Endothelial cell of hepatic sinusoid (primary cell): Measurements from ENCODE around the gene PDAP1.
"Not testable (repeated sequence)": the region's sequence is repeated elsewhere in the genome, so short reads cannot be mapped to it uniquely, and the experiment has no call there.

ENCODE experiments used
- in situ Hi-C: cut with HindIII; loops from 2 replicates; pipeline ENCODE4 v1.10.0; 2017; ENCODE audit warnings: low sequenced_read_pairs

Gene PDAP1

DNA sequence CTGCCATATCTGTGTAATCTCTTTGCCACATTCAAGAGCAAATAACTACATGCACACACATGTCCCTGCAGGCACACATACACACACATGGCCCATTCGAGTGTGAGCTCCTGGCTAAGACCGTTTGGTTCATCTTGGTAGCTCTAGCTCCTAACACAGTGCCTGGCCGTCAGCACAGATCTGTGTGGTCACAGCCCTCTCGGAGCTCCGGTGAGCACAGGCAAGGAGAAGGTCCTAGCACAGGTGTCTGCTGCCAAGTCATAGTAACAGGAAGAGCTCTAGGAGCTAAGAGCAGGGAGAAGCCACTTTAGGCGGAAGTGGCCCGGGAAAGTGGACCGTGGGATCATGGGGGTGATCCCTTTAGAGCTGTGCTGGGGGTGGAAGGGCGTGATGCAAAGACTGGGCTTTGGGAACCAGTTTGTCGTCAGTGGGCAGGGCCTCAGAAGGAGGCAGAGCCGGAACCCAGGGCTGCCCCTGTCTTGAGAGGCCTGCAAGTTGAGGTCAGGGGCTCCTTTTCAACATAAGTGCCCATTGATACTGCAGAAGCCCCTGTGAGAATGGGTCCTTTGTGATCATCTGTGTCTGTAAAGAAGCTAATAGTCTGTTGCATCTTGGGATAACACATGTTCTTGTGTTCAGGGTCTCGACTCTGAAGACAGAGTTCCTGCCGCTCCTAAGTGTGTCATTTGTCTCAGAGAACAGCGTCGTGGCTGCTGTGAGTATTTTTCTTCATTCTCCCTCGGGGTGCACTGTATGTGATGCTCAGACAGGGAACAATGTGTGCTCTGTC, 50.5 kb downstream of the PDAP1 start:
- in situ Hi-C loops: no loop called here

- in situ Hi-C loops: no loop called here
Measured at GRCh38 chr7:99355098-99355497, 53.3 kb downstream of the PDAP1 start.

DNA sequence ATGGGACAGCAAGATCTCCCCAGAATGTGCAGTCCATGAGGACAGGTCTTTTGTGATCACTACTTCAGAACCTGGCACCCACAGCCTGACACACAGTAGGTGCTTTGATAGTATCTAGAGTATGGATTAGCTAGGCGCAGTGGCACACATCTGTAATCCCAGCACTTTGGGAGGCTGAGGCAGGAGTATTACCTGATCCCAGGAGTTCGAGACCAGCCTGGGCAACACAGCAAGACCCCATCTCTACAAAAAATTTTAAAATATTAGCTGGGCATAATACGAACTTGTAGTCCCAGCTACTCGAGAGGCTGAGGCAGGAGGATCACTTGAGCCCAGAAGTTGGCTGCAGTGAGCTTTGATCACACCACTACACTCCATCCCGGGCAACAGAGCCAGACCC, 56.1 kb downstream of the PDAP1 start:
- in situ Hi-C loops: no loop called here

DNA sequence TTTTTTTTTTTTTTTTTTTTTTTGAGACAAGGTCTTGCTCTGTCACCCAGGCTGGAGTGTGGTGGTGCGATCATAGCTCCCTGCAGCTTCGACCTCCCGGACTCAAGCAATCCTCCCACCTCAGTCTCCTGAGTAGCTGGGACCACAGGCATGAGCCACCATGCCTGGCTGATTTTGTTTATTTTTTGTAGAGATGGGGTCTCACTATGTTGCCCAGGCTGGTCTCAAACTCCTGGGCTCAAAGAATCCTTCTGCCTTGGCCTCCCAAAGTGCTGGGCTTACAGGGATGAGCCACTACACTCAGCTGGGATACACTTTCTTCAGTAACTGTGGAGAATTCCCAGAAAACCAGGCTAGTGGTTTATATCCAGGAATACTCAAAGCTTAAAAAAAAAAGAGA, 57.8 kb downstream of the PDAP1 start:
- in situ Hi-C loops: not testable (repeated sequence)
